HPDE6-E6E7 (cell line): ENCODE data around the gene CERK.

Source experiments
- DNase-seq: peaks from one replicate; pipeline ENCODE4 v3.0.0; 2011; ENCODE audit warnings: missing footprints; ENCODE audit errors: extremely low spot score

The CERK gene

DNA sequence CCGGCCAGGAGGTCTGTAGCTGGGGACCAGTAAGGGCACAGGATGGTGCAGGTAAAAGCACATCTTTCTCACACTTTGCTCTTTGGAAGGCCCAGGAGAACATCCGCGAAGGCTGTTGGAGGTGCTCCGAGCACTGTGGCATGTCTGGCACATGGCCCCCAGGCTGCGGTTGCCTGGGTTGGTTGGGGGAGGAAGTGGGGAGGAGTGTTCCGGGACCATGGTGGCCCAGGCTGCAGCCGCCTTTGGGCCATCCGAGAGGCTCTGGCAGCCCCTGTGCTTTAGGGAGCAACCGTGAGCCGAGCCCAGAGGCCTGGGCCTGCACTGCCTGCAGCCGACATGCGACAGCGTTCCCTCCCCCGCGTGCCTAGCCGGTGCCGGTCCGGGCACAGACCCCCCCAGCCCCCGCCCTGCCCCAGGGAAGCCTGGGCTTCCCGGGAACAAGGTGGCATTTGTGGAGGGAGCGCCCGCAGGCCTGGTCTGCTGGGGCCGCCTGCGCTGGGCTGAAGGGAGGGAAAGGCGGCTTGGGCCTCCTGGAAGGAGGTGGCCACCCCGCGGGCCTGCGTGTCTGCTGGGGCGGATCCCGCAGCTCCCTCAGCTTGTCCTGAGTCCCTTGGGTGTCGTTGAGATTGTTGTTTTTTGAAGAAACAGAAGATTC, 59.9 kb downstream of the CERK start:
- no peak for DNase-seq

GRCh38 chr22:46677323-46678002, 60.6 kb downstream of the CERK start:
- DNase-seq: no peak

- no peak for DNase-seq
Measured at GRCh38 chr22:46676881-46677280, 61.2 kb downstream of the CERK start.

GRCh38 chr22:46676479-46676878, 61.6 kb downstream of the CERK start:
- DNase-seq: no peak

DNA sequence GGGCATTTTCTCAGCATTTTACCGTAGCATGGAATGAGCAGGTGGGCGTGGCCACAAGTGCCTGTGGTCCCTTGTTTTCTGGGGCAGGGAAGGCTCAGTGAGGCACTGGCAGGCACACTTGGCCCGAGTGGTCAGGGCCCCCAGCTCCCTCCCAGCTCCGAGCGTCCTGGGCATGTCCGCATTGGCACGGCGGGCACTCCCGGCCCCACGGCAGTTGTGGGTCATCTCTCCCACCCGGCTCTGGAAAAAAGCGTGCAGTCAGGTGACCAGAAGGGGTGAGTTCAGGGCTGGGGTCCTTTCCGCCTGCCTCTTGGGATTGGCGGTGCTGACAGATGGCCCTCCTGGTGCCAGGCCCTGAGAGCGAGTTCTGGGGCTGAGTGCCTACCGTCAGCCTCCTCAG, 62.1 kb downstream of the CERK start:
- no peak for DNase-seq

- DNase-seq: no peak
Measured at GRCh38 chr22:46675479-46675878, 62.6 kb downstream of the CERK start.

- no peak for DNase-seq
Measured at GRCh38 chr22:46674906-46675305, 63.1 kb downstream of the CERK start.

DNA sequence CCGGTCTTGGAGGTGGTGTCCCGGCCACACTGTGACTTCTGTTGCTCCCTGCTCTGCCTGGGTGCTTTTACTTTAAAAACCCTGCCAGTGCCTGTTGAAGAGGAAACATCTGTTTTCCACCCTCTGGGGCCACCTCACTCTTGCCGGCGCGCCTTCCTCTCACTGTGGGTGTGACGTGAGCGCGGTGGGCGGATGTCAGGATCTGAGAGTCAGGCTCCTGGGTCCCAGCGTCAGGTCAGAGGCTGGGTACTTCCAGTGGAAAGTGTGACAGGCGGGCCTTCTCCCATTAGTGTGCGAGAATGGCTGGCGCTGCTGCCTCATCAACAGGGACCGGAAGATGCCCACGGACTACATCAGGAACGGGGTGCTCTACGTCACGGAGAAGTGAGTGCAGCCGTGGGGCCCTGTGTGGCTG, 63.7 kb downstream of the CERK start:
- DNase-seq: no peak

- no peak for DNase-seq
Measured at GRCh38 chr22:46673662-46674236, 64.3 kb downstream of the CERK start.

- DNase-seq: no peak
Measured at GRCh38 chr22:46673205-46673604, 64.8 kb downstream of the CERK start.

GRCh38 chr22:46672731-46673130, 65.3 kb downstream of the CERK start:
- no peak for DNase-seq

DNA sequence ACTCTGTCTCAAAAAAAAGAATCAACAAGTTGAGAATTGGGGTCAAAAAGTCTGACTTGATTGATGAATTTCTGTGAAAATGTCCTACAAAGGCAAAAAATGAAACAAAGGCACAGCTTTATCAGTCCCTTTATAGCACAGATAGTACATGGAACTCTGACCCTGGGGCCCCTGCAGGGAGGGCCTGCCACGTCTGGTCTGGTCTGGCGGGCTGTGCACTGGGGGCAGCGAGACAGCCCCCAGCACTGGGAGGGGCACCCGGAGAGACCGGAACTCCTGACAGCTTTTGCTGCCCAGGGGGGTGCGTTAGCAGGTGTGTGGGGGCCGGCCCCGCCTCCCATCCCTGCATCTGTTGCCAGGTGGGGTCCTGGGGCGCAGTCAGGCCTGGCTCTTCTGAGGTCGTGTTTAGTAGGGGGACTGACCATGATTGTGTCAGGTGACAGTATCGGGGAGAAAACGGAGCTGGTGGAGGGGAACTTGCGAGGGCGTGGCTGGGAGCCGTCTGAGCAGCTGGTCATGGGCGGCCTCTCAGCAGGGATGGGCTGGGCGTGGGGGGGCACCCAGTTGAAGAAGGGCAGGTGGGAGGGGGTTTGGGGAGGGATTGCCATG, 66.1 kb downstream of the CERK start:
- no peak for DNase-seq

DNA sequence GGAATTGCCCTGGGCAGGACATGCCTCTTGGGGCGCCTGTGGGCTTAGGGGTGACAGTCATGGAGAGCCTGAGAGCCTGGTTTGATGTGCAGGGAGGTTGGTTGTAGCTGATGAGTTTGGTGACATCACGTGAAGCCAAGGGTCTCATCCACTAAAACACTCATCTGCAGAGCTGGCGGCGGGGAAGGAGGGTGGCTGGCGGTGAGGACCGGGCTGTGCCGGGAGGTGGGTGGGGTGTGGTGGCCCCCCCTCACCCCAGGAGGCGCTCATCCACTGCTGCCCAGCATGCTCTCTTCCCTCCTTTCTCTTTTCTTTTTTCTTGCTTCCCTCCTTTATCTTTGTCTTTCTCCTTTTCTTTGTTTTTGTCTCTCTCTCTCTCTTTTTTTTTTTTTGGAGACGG, 68.9 kb downstream of the CERK start:
- no peak for DNase-seq

- DNase-seq: no peak
Measured at GRCh38 chr22:46668116-46668515, 69.9 kb downstream of the CERK start.

DNA sequence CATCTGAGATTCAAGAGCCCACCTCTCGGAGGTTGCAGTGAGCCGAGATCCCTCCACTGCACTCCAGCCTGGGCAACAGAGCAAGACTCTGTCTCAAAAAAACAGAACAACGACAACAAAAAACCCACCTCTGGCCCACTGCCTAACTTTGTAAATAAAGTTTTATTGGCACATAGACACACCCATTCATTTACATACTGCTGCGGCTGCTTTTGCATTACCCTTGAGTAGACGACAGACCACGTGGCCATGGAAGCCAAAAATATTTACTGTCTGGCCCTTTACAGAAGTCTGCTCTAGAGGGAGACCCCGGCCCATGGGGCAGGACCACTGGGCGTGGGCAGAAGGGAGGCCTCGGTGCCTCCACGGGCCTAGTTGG, 70.8 kb downstream of the CERK start:
- no peak for DNase-seq

DNA sequence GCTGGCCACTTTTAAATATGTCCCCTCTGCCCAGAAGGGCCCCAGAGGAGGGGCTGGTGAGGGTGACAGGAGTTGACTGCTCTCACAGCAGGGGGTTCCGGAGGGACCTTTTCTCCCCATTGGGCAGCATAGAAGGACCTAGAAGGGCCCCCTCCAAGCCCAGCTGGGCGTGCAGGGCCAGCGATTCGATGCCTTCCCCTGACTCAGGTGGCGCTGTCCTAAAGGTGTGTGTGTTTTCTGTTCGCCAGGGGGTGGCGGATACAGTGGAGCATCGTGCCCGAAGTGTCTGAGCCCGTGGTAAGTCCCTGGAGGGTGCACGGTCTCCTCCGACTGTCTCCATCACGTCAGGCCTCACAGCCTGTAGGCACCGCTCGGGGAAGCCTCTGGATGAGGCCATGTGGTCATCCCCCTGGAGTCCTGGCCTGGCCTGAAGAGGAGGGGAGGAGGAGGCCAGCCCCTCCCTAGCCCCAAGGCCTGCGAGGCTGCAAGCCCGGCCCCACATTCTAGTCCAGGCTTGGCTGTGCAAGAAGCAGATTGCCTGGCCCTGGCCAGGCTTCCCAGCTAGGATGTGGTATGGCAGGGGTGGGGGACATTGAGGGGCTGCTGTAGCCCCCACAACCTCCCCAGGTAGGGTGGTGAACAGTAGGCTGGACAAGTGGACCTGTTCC, 71.3 kb downstream of the CERK start:
- DNase-seq: no peak

- no peak for DNase-seq
Measured at GRCh38 chr22:46665751-46666280, 72.2 kb downstream of the CERK start.

- no peak for DNase-seq
Measured at GRCh38 chr22:46665151-46665695, 72.8 kb downstream of the CERK start.

- no peak for DNase-seq
Measured at GRCh38 chr22:46664301-46664855, 73.7 kb downstream of the CERK start.

DNA sequence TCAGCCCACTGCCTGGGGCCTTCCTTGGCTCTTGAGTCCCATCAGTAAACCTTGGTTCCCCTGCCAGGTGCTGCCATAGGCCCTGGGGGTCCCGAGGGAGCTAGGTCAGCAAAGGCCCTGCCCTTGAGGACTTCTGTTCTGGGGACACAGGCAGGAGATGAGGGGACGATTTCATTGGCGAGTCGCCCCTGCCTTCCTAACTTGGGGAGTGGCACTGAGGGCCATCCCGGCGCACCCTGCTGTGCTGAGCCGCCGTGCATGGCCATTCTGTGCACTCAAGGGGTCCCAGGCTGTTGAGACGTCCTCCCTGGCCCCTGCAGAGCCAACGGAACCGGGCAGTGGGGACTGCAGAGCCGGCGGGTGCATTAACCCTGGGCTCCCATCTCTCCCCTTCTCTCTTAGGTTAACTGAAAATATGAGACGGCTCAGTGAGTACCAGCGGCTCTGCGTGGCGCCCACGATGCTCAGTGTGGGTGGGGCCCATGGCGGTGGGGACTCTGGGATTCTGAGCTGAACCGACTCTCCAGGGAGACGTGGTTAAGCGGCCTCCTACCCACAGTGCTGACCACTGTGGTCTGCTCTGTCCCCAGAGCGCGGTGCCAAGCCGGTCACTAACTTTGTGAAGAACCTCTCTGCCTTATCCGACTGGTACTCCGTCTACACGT, 74.5 kb downstream of the CERK start:
- no peak for DNase-seq

GRCh38 chr22:46663001-46663400, 75.1 kb downstream of the CERK start:
- no peak for DNase-seq
